GM12878 (cell line): ENCODE results near the gene SESN1. TPM values are rescaled to one million over a fixed set of nuclear protein-coding genes. Genes with fewer than 3 reads are reported as not detected.

Experiments
- ATAC-seq: fragments of 200-7000 bp; cut with Tn5 transposase; 3 replicates; pipeline ENCODE4 v1.9.1; 2020; ENCODE audit warnings: mild to moderate bottlenecking, moderate library complexity
- BruUV-seq: library from RNA; stranded (reverse); fragments of 400-500 nt; replicated peaks from 2 replicates; lab custom pipeline; 2021; lab: Mats Ljungman, UMichigan
- CTCF ChIA-PET: fragments of 300-600 bp; sonication (Branson Sonifier 250); formaldehyde crosslinking; extraction: SDS; loops from one replicate; lab custom pipeline; 2021; ENCODE audit warnings: inconsistent platforms; lab: Yijun Ruan, JAX
- POLR2A ChIA-PET: fragments of 350-600 bp; formaldehyde crosslinking; extraction: SDS; loops from one replicate; lab custom pipeline; 2021; ENCODE audit warnings: inconsistent platforms; lab: Charles Lee
- RAD21 ChIA-PET: fragments of 300-600 bp; sonication (Branson Sonifier 250); formaldehyde crosslinking; loops from one replicate; lab custom pipeline; 2023; ENCODE audit warnings: antibody characterized with exemption; ENCODE audit not compliant: unreplicated experiment; lab: Charles Lee
- SMC1A ChIA-PET: fragments of 300-600 bp; sonication (Branson Sonifier 250); formaldehyde crosslinking; loops from one replicate; lab custom pipeline; 2023; ENCODE audit not compliant: unreplicated experiment, uncharacterized antibody; lab: Charles Lee
- DNase-seq: peaks from one replicate; pipeline ENCODE4 v3.0.0-alpha.2; 2011; ENCODE audit warnings: low read depth, low spot score
- FAIRE-seq: peaks from 3 replicates; lab custom pipeline; 2011; peaks lifted over from hg19 to GRCh38; lab: Jason Lieb, UNC
- H2AFZ ChIP-seq: 2 replicates; pipeline ENCODE4 v1.6.0; 2011; ENCODE audit warnings: low read depth, low read length, control low read depth; ENCODE audit not compliant: control insufficient read depth
- H3K27ac ChIP-seq: 2 replicates; pipeline ENCODE4 v1.5.1; 2011; ENCODE audit warnings: control low read depth; ENCODE audit not compliant: control insufficient read depth, insufficient read depth
- H3K27me3 ChIP-seq, 2 experiments: replicated peaks in 1 of 2; 2 replicates each; pipeline versions ENCODE4 v1.6.0 to v1.6.1; 2011; ENCODE audit warnings: low read length in 1 of 2; ENCODE audit not compliant: control insufficient read depth in 2 of 2, insufficient read depth in 2 of 2
- H3K36me3 ChIP-seq, 2 experiments: 2 replicates each; pipeline ENCODE4 v1.5.1; 2011; ENCODE audit warnings: low read length in 1 of 2; ENCODE audit not compliant: control insufficient read depth in 2 of 2, insufficient read depth in 2 of 2
- H3K4me1 ChIP-seq: 2 replicates; pipeline ENCODE4 v1.6.1; 2011; ENCODE audit warnings: mild to moderate bottlenecking, low read length, moderate library complexity, mixed read lengths; ENCODE audit not compliant: control insufficient read depth, insufficient read depth
- H3K4me2 ChIP-seq: 2 replicates; pipeline ENCODE4 v1.6.0; 2011; ENCODE audit warnings: control low read depth; ENCODE audit not compliant: control insufficient read depth, insufficient read depth
- H3K4me3 ChIP-seq: fragments of 200-600 bp; sonication (generic); 2 replicates; pipeline ENCODE4 v1.5.1; 2016
- H3K79me2 ChIP-seq: 2 replicates; pipeline ENCODE4 v1.6.0; 2011; ENCODE audit warnings: low read length; ENCODE audit not compliant: control insufficient read depth, insufficient read depth
- H3K9ac ChIP-seq: 2 replicates; pipeline ENCODE4 v1.8.0; 2011; ENCODE audit warnings: low read length, control low read depth, mixed read lengths; ENCODE audit not compliant: control insufficient read depth, insufficient read depth
- H3K9me3 ChIP-seq: replicated peaks from 3 replicates; pipeline ENCODE4 v1.5.1; 2011; ENCODE audit warnings: mild to moderate bottlenecking, low read length; ENCODE audit not compliant: control insufficient read depth, insufficient read depth
- H4K20me1 ChIP-seq: 2 replicates; pipeline ENCODE4 v1.6.0; 2011; ENCODE audit not compliant: control insufficient read depth, insufficient read depth
- CTCF ChIP-seq, 3 experiments: IDR thresholded peaks in 2 of 3; conservative IDR thresholded peaks in 1 of 3; 2 replicates each; pipeline ENCODE4 v1.5.1; 2011; ENCODE audit warnings: low read depth in 3 of 3, low read length in 3 of 3, mild to moderate bottlenecking in 3 of 3, control low read depth in 2 of 3, moderate library complexity in 2 of 3, inconsistent platforms in 1 of 3, mixed read lengths in 1 of 3; ENCODE audit not compliant: control insufficient read depth in 2 of 3, insufficient read depth in 1 of 3; ENCODE audit errors: extremely low read depth in 1 of 3
- EGR1 ChIP-seq, 2 experiments: IDR thresholded peaks; 1 replicate in 1 of 2; 2 replicates in 1 of 2; pipeline ENCODE4 v1.6.1; 2011 to 2012; ENCODE audit warnings: low read depth in 2 of 2, low read length in 2 of 2, borderline replicate concordance in 1 of 2, mild to moderate bottlenecking in 1 of 2, moderate library complexity in 1 of 2
- NRF1 ChIP-seq: conservative IDR thresholded peaks from 2 replicates; pipeline ENCODE4 v1.6.1; 2011; ENCODE audit warnings: mild to moderate bottlenecking, low read depth, low read length, improper control_type of control experiment
- RAD51 ChIP-seq: fragments of 450-650 bp; IDR thresholded peaks from 2 replicates; pipeline ENCODE4 v1.6.1; 2016; ENCODE audit warnings: moderate library complexity, mild to moderate bottlenecking, inconsistent platforms
- RELA ChIP-seq: fragments of 450-650 bp; IDR thresholded peaks from 2 replicates; pipeline ENCODE4 v1.8.0; 2014; ENCODE audit warnings: borderline replicate concordance; ENCODE audit not compliant: partially characterized antibody
- SUPT20H ChIP-seq: IDR thresholded peaks from 2 replicates; pipeline ENCODE4 v1.6.1; 2011; ENCODE audit warnings: low read depth, mild to moderate bottlenecking, low read length, moderate library complexity, borderline replicate concordance; ENCODE audit not compliant: control insufficient read depth
- ZBTB33 ChIP-seq: fragments of 450-650 bp; IDR thresholded peaks from 2 replicates; pipeline ENCODE4 v1.6.1; 2017; ENCODE audit warnings: mild to moderate bottlenecking
- WGBS: methylation state at CpG from one replicate; pipeline ENCODE4 v1.1.6; 2016; ENCODE audit warnings: low lambda C conversion rate; ENCODE audit not compliant: insufficient replicate concordance, insufficient coverage; ENCODE audit errors: missing lambda C conversion rate; 5-methylcytosine and 5-hydroxymethylcytosine counted together
- in situ Hi-C: fragments of 300-500 bp; cut with MboI; formaldehyde crosslinking; loops from 9 replicates; pipeline ENCODE4 v1.14.3; 2018; ENCODE audit warnings: mixed read lengths
- intact Hi-C: fragments of 100-400 bp; cut with micrococcal nuclease; formaldehyde crosslinking; loops from one replicate; pipeline ENCODE4 v1.14.2; 2022; ENCODE audit not compliant: unreplicated experiment
- polyA plus RNA-seq, 11 experiments: library from polyadenylated mRNA; depleted of rRNA in 4 of 11; unstranded in 6 of 11; stranded (reverse) in 5 of 11; fragments of >200 nt; fragmentation: Nextera tagmentation in 4 of 11; fragmentation: Illumina TruSeq in 1 of 11; extraction: Ambion mirVana in 4 of 11; extraction: Trizol in 1 of 11; gene quantifications; 1 replicate in 1 of 11; 2 replicates in 10 of 11; pipeline versions ENCODE4 v1.2.1 to v1.2.3, GENCODE V29; 2011 to 2016; ENCODE audit warnings: inconsistent platforms in 2 of 11, missing spikeins in 2 of 11, low read depth in 1 of 11
- total RNA-seq, 4 experiments: library from RNA; depleted of rRNA in 3 of 4; stranded (reverse); fragments of >200 nt in 3 of 4; fragmentation: Illumina TruSeq in 1 of 4; extraction: Trizol in 1 of 4; gene quantifications; 2 replicates each; pipeline versions ENCODE4 v1.2.1 to v1.2.3, GENCODE V29; 2013 to 2021

Gene SESN1
- total and polyA plus RNA-seq, 10 of the 15 experiments (the other 5 are each of a cell fraction or from before 2014, with no cell fraction given): 1.3 to 13.0 (median 3.3) TPM

DNA sequence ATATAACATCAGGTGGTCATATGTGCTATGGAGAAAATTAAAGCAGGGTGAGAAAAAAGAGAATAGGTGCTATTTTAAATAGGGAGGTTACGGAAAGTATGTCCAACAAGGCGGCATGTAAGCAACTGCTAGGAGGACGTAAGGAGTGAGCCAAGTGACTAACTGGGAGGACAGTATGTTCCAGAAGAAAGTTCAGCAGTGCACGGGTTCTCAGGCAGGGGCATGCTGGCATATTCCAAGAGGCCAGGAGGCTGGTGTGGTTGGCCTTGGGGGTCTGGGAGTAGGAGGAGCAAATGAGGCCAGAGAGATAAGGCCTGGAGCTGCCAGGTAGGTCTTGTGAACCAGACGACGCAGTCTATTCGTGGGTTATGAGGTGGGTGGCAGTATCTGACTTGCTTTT, 134.0 kb downstream of the SESN1 start:
- in situ Hi-C loops (no loop called here), intact Hi-C loops (no loop called here)
- no peaks in the 10 kb centered on the region for H4K20me1 ChIP-seq
- H3K27me3 ChIP-seq: peaks cover 0 to 3% of the 10 kb centered on the region in 2 experiments
- no peaks in the 10 kb centered on the region for H3K4me1 ChIP-seq
- ChIA-PET POLR2A (no interaction called here), SMC1A (no interaction called here), CTCF (no interaction called here), RAD21 (no interaction called here)
- ATAC-seq (no peak), DNase-seq (no peak), FAIRE-seq (no peak)
- TF ChIP-seq RELA (no peak), RAD51 (no peak), CTCF (IDR thresholded peaks at IDR 0.05 in 2 of 3, conservative IDR thresholded peaks at IDR 0.05 in 1 of 3; ENCODE audit: control insufficient read depth in 2 of 3, extremely low read depth in 1 of 3, insufficient read depth in 1 of 3, low read depth in 3 of 3, low read length in 3 of 3) (no peak), NRF1 (no peak), ZBTB33 (no peak), EGR1 (IDR thresholded peaks at IDR 0.05; ENCODE audit: borderline replicate concordance in 1 of 2, low read depth in 2 of 2, low read length in 2 of 2) (no peak), SUPT20H (no peak)
- H3K9ac ChIP-seq: no peak overlapping the region
- WGBS: 63% methylated on average over 7 of the region's 7 CpGs
- H3K36me3 ChIP-seq: no peaks in the 10 kb centered on the region
- no peak overlapping the region for H3K27ac ChIP-seq
- no peaks in the 10 kb centered on the region for H3K9me3 ChIP-seq
- no peak overlapping the region for H3K4me2 ChIP-seq
- no peaks in the 10 kb centered on the region for H3K79me2 ChIP-seq
- H2AFZ ChIP-seq: no peak overlapping the region
- no peak overlapping the region for H3K4me3 ChIP-seq
- BruUV-seq: no TSS peak
